Astrocyte of the cerebellum (primary cell): ENCODE measurements around the gene LSS.

ENCODE experiments used
- DNase-seq: peaks from one replicate; pipeline ENCODE4 v3.0.0-alpha.2; 2011; ENCODE audit warnings: low read depth
- H3K4me3 ChIP-seq: 2 replicates; pipeline ENCODE4 v1.5.1; 2011; ENCODE audit warnings: mild to moderate bottlenecking, low read depth, low read length, moderate library complexity
- in situ Hi-C: cut with HindIII; loops from 2 replicates; pipeline ENCODE4 v1.10.0; 2017; ENCODE audit warnings: low sequenced_read_pairs
- TF ChIP-seq, protein P1 (sequence below): IDR thresholded peaks from 2 replicates; pipeline ENCODE4 v1.5.1; 2012; ENCODE audit warnings: low read length, low read depth, moderate library complexity, mild to moderate bottlenecking; ENCODE audit errors: missing control alignments

The LSS gene

DNA sequence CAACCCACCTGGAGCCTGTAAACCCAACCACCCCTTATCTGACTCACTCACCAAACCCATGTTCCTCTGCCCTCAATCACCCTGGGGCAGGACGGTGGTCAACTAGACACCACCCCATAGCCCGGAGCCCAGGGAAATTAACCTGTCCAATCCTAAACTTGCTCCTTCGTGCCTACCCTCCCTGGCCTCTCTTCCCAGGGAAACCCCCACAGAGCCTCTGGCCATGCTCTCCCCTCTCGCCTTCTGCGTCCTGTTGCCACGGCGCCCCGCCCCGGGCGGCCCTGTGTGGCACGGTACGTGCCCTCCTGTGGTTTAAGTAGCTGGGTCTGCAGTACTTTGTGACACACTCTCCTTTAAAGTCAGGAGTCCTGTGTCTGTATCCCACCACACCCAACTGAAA is 69.2 kb downstream of the LSS start:
- TF ChIP-seq, protein P1, sequence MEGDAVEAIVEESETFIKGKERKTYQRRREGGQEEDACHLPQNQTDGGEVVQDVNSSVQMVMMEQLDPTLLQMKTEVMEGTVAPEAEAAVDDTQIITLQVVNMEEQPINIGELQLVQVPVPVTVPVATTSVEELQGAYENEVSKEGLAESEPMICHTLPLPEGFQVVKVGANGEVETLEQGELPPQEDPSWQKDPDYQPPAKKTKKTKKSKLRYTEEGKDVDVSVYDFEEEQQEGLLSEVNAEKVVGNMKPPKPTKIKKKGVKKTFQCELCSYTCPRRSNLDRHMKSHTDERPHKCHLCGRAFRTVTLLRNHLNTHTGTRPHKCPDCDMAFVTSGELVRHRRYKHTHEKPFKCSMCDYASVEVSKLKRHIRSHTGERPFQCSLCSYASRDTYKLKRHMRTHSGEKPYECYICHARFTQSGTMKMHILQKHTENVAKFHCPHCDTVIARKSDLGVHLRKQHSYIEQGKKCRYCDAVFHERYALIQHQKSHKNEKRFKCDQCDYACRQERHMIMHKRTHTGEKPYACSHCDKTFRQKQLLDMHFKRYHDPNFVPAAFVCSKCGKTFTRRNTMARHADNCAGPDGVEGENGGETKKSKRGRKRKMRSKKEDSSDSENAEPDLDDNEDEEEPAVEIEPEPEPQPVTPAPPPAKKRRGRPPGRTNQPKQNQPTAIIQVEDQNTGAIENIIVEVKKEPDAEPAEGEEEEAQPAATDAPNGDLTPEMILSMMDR, result no peak
- no peak overlapping the region for H3K4me3 ChIP-seq
- DNase-seq, result no peak
- in situ Hi-C loops, result no loop called here

DNA sequence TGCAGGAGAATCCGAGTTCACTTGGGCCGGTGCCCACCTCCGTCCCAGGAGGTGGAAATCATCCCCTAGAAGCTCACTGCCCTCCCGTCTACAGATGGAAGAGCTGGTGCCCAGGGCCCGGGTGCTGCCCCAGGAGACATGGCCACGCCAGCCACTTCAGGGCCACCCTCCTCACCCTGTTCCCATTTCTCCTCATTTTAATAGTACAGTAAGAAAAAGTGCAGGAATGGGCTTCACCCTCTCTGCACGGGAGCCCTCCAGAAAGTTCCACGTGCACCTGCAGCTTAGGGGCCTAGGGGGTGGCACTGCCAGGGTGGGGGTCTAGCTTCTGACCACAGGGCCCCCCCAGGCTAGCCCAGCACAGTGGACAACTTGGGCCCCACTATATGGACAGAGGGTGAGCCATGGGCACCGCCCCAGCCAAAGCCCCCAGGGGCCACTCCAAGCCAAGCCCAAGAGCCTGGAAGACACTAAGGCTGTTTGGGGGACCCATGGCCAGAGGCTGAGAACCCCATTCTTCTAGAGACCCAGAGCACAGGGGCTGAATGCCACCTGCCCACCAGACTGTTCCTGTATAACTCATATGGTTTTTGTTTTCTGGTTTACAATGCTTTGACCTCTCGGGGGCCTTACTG is 69.8 kb downstream of the LSS start:
- no peak for DNase-seq
- in situ Hi-C loops, result no loop called here
- TF ChIP-seq, protein P1, result no peak
- no peak overlapping the region for H3K4me3 ChIP-seq

- TF ChIP-seq, protein P1, result no peak
- H3K4me3 ChIP-seq, result no peak overlapping the region
- in situ Hi-C loops, result no loop called here
- no peak for DNase-seq
These were observed 70.6 kb downstream of the LSS start for GRCh38 chr21:46157987-46158451.

- no peak for DNase-seq
- H3K4me3 ChIP-seq, result no peak overlapping the region
- in situ Hi-C loops, result no loop called here
- TF ChIP-seq, protein P1, result no peak
These were observed 71.1 kb downstream of the LSS start for GRCh38 chr21:46157396-46157986.

GRCh38 chr21:46156678-46157077 is 71.9 kb downstream of the LSS start:
- in situ Hi-C loops, result no loop called here
- no peak for DNase-seq
- TF ChIP-seq, protein P1, result no peak
- H3K4me3 ChIP-seq, result no peak overlapping the region

DNA sequence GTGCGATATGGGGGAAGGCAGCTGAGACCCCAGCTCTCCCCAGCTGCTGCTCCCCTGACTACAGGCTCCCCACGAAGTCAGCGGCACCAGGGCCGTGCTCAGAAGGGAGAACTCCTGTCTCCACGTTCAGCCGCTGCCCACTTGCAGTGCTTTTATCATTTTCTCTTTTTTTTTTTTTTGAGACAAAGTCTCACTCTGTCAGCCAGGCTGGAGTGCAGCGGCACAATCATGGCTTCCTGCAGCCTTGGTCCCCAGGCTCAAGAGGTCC is 72.3 kb downstream of the LSS start:
- TF ChIP-seq, protein P1, result no peak
- in situ Hi-C loops, result no loop called here
- DNase-seq, result no peak
- no peak overlapping the region for H3K4me3 ChIP-seq
